Sciatic nerve (tissue), 2 donors: ENCODE data around the gene TNS2. TPM values are rescaled to one million over a fixed set of nuclear protein-coding genes. Genes with fewer than 3 reads are reported as not detected.
"Not testable (repeated sequence)": the region's sequence is repeated elsewhere in the genome, so short reads cannot be mapped to it uniquely, and the experiment has no call there.

Experiments
- ATAC-seq: fragments of 200-7000 bp; cut with Tn5 transposase; one replicate; pipeline ENCODE4 v1.9.1; 2020; ENCODE audit warnings: mild to moderate bottlenecking, moderate library complexity
- DNase-seq: peaks from one replicate; pipeline ENCODE4 v3.0.0-alpha.2; 2020; ENCODE audit warnings: low spot score
- intact Hi-C: fragments of 100-400 bp; cut with DNase I; formaldehyde crosslinking; loops from one replicate; pipeline ENCODE4 v1.14.2; 2022
- total RNA-seq: library from RNA; stranded (reverse); fragmentation: NEBNext Ultra II Directional; extraction: Animal tissue kit (Norgen Biotek cat#: 25700); gene quantifications from one replicate; pipeline ENCODE4 v1.2.1, GENCODE V29; 2021
- donor health status: DM: no; HTN: no; CAD: no.
- donor health status: DM: no; HTN: no; CAD: no.

The TNS2 gene, protein sequence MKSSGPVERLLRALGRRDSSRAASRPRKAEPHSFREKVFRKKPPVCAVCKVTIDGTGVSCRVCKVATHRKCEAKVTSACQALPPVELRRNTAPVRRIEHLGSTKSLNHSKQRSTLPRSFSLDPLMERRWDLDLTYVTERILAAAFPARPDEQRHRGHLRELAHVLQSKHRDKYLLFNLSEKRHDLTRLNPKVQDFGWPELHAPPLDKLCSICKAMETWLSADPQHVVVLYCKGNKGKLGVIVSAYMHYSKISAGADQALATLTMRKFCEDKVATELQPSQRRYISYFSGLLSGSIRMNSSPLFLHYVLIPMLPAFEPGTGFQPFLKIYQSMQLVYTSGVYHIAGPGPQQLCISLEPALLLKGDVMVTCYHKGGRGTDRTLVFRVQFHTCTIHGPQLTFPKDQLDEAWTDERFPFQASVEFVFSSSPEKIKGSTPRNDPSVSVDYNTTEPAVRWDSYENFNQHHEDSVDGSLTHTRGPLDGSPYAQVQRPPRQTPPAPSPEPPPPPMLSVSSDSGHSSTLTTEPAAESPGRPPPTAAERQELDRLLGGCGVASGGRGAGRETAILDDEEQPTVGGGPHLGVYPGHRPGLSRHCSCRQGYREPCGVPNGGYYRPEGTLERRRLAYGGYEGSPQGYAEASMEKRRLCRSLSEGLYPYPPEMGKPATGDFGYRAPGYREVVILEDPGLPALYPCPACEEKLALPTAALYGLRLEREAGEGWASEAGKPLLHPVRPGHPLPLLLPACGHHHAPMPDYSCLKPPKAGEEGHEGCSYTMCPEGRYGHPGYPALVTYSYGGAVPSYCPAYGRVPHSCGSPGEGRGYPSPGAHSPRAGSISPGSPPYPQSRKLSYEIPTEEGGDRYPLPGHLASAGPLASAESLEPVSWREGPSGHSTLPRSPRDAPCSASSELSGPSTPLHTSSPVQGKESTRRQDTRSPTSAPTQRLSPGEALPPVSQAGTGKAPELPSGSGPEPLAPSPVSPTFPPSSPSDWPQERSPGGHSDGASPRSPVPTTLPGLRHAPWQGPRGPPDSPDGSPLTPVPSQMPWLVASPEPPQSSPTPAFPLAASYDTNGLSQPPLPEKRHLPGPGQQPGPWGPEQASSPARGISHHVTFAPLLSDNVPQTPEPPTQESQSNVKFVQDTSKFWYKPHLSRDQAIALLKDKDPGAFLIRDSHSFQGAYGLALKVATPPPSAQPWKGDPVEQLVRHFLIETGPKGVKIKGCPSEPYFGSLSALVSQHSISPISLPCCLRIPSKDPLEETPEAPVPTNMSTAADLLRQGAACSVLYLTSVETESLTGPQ (N-terminal part only)
- 265 TPM for total RNA-seq

DNA sequence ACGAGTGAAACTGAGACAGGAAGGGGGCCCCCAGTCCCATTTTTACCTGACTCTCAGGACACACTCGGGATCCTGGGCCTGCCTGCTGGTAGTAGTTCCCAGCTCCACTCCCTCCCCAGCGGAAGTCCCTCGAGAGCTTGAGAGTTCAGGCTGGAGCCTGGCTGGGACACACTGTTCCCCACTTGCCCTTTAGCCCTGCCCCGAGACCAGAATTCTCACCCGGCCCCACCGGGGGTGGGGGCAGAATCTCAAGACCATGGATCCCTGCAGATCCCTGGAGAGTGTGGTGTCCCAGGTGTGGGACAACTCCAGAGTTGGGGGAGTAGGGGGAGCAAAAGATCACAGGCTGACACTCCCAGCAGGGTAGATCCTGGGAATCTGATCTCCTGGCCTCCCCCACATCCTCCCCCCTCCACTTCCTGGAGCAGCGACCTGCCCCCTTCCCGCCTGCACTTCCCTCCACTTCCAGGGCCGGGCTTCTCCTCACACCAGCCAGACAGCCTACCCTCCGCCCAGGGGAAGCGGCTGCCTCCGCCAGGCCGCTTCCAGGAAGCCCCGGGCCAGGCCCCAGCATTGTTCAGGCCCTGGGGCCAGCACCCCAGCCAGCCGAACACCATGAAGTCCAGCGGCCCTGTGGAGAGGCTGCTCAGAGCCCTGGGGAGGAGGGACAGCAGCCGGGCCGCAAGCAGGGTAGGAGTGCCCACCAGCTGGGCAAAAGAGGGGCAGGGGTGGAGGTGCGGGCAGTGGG, at the start of gene TNS2:
Gene TNS2 (plus strand): TSS at position 495 of the 748 bp plus-strand sequence. CDS start 121 bp downstream, at position 616.
- intact Hi-C loops, result no loop called here
- peak; percentile 85 for DNase-seq
- ATAC-seq, result peak; percentile 39

DNA sequence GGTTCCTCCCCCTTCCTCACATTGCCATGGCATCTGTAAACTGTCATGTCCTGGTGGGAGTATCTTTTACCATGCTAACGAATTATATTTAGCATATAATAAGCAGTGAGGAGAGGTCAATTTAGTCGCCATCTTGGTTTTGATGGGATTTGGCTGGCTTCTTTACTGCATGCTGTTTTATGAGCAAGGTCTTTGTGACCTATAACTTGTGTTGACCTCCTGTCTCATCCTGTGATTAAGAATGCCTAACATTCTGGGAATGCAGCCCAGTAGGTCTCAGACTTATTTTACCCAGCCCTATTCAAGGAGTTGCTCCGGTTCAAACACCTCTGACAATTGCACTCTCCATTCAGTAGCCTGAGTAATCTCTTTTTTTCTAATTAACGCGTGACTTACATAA, 45.7 kb upstream of the TNS2 start:
- ATAC-seq, result no peak
- intact Hi-C loops, result no loop called here
- DNase-seq, result no peak

DNA sequence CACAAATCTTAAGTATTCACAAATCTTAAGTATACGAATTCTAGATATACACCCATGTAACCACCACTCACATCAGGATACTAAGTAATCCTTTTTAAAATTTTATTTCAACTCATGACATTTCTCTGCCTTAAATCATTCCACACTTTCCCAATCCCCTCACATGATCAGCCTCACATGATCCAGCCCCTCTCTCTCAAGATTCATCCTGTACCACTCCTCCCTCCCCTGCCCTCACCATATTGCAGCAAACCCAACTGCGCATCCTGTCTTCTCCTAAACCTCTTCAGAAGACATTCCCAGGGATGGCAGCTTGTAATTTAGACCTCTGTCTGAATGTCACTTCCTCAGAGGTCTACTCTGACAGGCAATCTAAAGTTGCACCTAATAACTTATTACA, 45.3 kb upstream of the TNS2 start:
- no peak for DNase-seq
- intact Hi-C loops, result no loop called here
- ATAC-seq, result no peak

DNA sequence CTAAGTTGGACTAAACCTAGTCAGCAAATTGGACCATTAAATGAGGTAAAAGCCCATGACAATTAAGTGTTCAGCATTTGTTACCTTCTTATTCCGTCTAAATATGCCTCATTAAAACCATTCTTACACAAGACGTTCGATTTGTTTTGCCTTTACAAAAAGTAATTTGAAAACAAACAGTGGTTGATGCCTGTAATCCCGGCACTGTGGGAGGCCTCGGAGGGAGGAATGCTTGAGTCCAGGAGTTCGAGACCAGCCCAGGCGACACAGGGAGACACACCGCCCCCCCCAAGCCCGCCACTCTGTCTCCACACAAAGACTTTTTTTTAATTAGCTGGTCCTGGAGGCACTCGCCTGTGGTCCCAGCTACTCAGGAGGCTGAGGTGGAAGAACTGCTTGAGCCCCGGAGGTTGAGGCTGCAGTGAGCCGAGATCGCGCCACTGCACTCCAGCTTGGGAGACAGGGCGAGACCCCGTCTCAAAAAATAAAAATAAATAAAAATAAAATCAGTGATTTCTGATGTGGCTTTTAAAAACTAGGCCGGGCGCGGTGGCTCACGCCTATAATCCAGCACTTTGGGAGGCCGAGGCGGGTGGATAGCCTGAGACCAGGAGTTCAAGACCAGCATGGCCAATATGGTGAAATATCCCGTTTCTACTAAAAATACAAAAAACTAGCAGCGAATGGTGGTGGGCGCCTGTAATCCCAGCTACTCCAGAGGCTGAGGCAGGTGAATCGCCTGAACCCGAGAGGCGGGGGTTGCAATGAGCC, 44.5 kb upstream of the TNS2 start:
- peak; percentile 65 for DNase-seq
- intact Hi-C loops, result no loop called here

DNA sequence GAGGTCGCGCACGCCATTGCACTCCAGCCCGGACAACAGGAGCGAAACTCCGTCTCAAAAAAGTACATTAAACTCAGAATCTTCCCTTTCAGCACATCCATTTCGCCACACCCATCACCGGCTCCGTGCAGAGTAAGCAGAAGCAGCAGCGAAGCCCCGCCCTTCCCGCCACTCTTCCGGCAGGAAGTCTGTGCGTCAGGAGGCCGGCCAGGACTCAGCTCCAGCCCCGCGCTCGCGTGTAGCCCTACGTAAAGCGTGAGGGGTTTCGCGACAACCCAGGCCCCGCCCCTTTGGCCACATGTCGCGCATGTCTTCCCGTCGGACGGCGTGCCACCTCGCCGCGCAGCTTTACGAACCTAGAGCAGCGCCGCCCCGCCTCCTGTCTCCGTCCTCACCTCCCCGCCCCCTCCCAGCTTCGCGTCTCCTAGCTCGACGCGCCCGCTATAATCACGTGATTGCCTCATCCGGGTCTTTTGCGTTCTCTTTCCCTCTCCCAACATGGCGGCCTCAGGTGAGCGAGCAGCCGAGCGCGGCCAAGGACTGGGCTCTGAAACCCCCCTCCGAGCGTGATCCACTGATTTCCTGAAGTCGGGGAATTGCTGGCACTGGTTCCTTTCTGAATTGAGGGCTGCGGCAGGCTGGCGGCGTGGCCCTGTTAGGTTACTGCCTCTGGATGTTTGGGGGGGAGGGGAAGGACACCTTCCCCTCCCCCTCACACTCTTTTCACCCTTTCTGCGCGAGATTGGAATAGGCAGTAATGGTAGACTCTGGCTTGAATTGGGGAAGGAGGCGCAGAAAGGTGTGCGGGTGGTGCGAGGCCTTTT, 43.7 kb upstream of the TNS2 start, which contains the start of gene EIF4B:
Gene EIF4B (plus strand): TSS at position 471 of the 824 bp plus-strand sequence. CDS start 28 bp downstream, at position 499.
- ATAC-seq (peak; percentile 98), DNase-seq (peak; percentile 100)
- intact Hi-C loops, result no loop called here

More for the DNA sequence above, 44.5 kb upstream of the TNS2 start:
- no peak for ATAC-seq

DNA sequence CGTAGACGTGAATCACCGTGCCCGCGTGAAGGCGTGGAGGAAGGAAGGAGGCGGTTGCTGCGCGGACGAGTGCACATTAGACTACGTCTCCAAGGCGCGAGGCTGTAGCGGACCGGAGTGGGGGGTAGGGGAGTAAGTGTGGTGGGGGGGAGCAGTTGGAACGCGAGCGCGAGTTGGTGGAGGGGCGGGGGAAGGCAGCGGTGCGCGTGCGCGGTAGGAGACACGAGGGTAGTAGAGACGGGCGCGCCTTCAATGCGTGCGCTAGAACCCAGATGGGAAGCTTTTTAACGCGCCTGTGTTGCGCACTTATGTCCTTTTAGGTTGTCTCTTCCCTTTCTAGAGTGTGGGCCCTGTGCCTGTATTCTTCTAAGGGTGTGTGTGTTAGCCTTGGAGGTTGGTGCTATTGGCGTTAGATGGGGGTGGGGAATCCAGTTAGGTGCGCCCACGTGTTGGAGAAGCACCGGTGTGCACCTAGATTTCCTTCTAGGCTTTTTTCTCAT, 43.0 kb upstream of the TNS2 start:
- DNase-seq (peak; percentile 85), ATAC-seq (peak; percentile 56)
- intact Hi-C loops, result no loop called here

DNA sequence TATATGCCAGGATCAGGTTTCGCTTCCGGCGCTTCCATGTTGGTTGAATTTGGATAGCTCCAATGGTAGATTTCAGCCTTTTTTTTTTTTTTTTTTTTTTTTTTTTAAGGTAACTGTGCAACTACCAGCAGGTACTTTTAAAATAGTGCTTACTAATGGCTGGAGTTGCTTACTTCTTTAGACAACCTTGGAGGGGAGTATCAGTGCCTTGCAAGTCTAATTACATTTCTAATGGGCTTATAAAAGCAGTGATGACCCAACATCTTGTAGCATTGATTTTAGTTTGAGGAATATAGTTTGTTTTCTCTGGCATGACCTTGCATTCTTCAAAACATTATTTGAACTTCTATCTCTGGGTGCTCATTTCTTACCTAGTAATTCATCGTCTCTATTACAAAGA, 42.5 kb upstream of the TNS2 start:
- ATAC-seq, result no peak
- DNase-seq, result no peak
- intact Hi-C loops, result no loop called here

DNA sequence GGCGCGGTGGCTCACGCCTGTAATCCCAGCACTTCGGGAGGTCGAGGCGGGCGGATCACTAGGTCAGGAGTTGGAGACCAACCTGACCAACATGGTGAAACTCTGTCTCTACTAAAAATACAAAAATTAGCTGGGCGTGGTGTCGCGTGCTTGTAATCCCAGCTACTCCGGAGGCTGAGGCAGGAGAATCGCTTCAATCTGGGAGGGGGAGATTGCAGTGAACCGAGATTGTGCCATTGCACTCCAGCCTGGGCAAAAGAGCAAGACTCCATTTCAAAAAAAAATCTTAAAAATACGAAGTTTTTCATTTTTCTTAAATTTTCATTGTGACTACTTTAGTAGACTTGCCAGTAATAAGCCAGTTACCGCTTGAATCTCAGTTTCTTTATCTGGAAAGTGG, 41.1 kb upstream of the TNS2 start:
- intact Hi-C loops, ATAC-seq, DNase-seq: not testable (repeated sequence)

DNA sequence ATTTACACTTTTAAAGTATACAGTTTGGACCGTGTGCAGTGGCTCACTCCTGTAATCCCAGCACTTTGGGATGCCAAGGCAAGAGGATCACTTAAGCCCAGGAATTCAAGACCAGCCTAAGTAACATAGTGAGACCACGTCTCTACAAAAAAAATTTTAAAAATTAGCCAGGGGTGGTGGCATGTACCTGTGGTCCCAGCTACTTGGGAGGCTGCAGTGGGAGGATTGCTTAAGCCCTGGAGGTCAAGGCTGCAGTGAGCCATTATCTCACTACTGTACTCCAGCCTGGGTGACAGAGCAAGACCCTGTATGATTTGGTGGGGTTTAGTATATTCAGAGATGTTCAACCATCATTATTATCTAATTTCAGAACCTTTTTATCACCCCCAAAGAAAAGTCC, 38.9 kb upstream of the TNS2 start:
- intact Hi-C loops, result no loop called here
- ATAC-seq, result no peak
- no peak for DNase-seq

DNA sequence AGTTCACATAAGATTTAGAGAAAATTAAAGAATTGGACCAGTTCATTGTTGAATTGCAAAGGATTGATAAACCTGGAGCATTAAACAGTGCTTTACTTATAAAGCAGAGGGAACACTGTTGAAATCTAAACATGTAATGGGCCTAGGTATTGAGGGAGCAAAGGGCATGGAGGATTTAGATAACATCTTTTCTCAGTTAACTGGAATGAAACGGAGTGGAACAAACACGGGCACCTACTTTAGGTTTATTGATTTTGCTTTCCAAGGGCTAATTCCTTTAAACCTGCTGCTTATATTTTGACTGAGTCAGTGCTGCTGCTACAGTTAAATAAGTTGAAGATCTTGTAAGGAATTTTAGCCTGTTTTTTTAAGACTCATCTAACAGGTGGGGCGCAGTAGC, 38.0 kb upstream of the TNS2 start:
- intact Hi-C loops, result no loop called here
- no peak for DNase-seq

DNA sequence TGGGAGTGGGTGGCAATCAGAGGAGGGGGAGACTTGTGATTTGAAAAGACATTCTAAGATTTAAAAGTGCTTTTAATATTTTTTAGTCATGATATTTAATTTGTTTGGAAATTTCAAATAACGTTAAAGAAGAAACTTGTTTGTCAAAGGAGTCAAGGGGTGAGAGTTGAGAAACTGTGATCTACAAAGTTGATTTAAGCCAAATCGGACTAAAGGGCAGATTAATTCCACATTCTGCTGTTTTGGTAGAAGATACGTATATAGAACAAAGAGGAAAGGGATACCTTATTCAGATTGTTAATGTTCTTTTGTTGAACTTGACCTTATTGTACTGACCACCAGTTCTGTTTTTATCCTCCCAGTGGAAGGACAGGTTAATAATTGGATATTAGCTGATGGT, 36.9 kb upstream of the TNS2 start:
- ATAC-seq (no peak), DNase-seq (no peak)
- intact Hi-C loops, result no loop called here

More for the DNA sequence above, 38.0 kb upstream of the TNS2 start:
- ATAC-seq, result no peak

DNA sequence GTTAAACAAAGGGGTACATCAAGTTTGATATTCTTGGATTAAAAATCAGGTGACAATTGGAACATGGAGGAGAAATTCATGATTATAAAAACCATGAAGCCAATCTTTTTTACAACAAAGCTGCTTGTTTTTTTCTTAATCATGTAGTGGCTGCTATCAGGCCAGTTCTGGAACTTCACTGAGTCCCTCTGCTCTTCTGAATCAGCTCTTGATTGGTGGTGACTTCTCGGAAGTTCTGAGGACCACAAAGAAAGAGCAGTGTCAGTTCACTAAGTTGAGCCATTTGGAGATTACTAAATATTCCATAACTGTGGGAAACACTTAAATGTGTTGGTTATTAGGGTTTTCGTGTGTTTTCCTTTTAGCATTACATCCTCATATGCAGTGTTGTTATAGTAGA, 35.2 kb upstream of the TNS2 start:
- DNase-seq, result no peak
- intact Hi-C loops, result no loop called here
- no peak for ATAC-seq

DNA sequence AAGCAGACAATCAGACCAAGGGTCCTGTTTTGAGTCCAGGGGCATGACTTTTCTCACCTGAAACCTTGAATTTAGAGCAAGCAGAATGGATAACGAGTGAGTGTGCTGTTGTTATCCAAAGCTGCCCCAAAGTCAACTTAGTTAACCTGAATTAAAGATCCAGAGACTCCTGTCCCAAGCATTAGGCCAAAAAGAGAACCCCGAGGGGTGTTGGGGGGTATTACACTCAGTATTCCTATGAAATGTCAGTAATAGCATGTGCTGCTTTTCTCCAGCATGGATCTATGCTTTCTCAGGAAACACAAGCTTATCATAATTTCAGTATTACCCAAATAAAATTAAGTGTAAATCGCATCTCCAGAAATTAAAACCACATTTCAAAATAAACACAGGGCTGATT, 24.6 kb upstream of the TNS2 start:
- intact Hi-C loops, result no loop called here
- no peak for ATAC-seq

DNA sequence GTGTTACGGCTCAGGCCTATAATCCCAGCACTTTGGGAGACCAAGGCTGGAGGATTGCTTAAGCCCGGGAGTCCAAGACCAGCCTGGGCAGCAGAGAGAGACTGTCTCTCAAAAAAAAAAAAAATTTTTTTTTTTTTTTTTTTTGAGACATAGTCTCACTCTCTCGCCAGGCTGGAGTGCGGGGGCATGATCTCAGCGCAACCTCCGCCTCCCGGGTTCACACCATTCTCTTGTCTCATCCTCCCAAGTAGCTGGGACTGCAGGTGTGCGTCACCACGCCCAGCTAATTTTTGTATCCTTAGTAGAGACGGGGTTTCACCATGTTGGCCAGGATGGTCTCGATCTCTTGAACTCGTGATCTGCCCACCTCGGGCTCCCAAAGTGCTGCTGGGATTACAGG, 22.9 kb upstream of the TNS2 start:
- intact Hi-C loops, DNase-seq, ATAC-seq: not testable (repeated sequence)

More for the DNA sequence above, 24.6 kb upstream of the TNS2 start:
- DNase-seq, result no peak

DNA sequence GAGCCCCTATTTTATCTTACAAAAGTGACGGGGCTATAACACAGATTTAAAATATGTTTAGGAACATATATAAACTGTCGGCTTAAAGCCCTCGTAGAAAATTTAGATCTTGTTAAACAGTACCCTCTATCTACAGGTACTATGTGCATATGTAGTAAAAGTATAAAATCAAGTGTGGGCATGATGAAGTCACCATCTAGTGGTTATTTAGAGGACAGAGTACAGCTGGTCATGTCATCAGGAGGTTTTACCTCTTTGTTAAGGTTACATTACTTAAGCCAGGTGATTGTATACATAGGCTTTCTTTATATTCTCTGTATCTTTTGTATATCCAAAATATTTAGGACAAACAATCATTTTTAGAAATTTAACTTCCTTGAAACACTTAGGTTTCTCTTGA, 18.2 kb upstream of the TNS2 start:
- DNase-seq, result no peak
- intact Hi-C loops, result no loop called here
- no peak for ATAC-seq

DNA sequence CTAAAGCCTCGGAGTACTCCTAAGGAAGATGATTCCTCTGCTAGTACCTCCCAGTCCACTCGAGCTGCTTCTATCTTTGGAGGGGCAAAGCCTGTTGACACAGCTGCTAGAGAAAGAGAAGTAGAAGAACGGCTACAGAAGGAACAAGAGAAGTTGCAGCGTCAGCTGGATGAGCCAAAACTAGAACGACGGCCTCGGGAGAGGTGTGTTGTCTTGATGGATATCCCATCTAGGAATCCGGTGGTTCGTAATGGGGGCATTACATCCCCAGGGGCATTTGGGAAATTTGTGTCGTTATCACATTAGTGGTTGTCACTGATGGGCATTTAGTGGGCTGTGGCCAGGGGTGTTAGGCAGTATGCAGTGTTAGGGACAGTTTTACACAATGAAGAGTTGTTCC, 16.0 kb upstream of the TNS2 start:
- ATAC-seq, intact Hi-C loops, DNase-seq: not testable (repeated sequence)

DNA sequence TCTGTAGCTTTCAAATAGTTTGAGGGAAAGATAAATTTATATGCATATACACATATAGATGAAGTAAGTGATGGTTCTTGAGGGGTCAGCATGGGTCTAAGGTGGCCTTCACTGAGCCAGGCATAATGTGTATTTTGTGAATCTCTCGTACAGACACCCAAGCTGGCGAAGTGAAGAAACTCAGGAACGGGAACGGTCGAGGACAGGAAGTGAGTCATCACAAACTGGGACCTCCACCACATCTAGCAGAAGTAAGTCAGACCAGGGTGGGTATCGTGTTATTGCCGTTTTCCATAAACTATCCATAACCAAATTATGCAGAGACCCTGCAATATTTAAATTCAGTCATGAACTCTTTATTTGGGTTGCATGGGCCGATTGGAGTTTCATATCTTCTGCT, 15.4 kb upstream of the TNS2 start:
- intact Hi-C loops, result no loop called here
- no peak for DNase-seq
- no peak for ATAC-seq
